A549 (cell line): ENCODE measurements around the gene HRH2. TPM values are rescaled to one million over a fixed set of nuclear protein-coding genes. Genes with fewer than 3 reads are reported as not detected.
A peak's percentile ranks its signal among the peaks of the same experiment; 100 is the strongest.
"Not testable (repeated sequence)": the region's sequence is repeated elsewhere in the genome, so short reads cannot be mapped to it uniquely, and the experiment has no call there.

Source experiments
- ATAC-seq, 2 experiments: fragments of 200-7000 bp in 1 of 2; fragments of >200 bp in 1 of 2; cut with Nextera tagmentation in 1 of 2; cut with Tn5 transposase in 1 of 2; 3 replicates each; pipeline versions ENCODE4 v1.8.0 to v1.9.1; 2018 to 2020; ENCODE audit warnings: mild to moderate bottlenecking in 1 of 2, moderate library complexity in 1 of 2
- CTCF ChIA-PET: fragments of 300-600 bp; sonication (Branson Sonifier 250); formaldehyde crosslinking; extraction: SDS; loops from one replicate; lab custom pipeline; 2021; ENCODE audit warnings: antibody characterized with exemption, inconsistent platforms; lab: Yijun Ruan, JAX
- POLR2A ChIA-PET: fragments of 350-600 bp; formaldehyde crosslinking; extraction: SDS; loops from one replicate; lab custom pipeline; 2021; ENCODE audit warnings: antibody characterized with exemption, inconsistent platforms; lab: Yijun Ruan, JAX
- DNase-seq, 2 experiments: peaks; one replicate each; pipeline versions ENCODE4 v3.0.0 to v3.0.0-alpha.2; 2011 to 2016; ENCODE audit warnings: low read depth in 1 of 2, low spot score in 1 of 2
- FAIRE-seq: peaks from 2 replicates; lab custom pipeline; 2011; peaks lifted over from hg19 to GRCh38; lab: Jason Lieb, UNC
- H3K27ac ChIP-seq, 2 experiments: fragments of >200 bp; sonication (Bioruptor Twin); formaldehyde crosslinking; 3 replicates each; pipeline ENCODE4 v1.5.1; 2016 to 2017
- H3K4me1 ChIP-seq: fragments of >200 bp; sonication (Bioruptor Twin); formaldehyde crosslinking; 3 replicates; pipeline ENCODE4 v1.6.1; 2016
- H3K4me2 ChIP-seq: fragments of >200 bp; sonication (Bioruptor Twin); formaldehyde crosslinking; 3 replicates; pipeline ENCODE4 v1.6.1; 2016
- H3K4me3 ChIP-seq: fragments of >200 bp; sonication (Bioruptor Twin); formaldehyde crosslinking; 3 replicates; pipeline ENCODE4 v1.5.1; 2016
- H3K9me3 ChIP-seq: fragments of >200 bp; sonication (Bioruptor Twin); formaldehyde crosslinking; 3 replicates; pipeline ENCODE4 v1.6.1; 2016
- CBX8 ChIP-seq: fragments of 200-600 bp; sonication (generic); IDR thresholded peaks from 2 replicates; pipeline ENCODE4 v1.6.1; 2016
- CTCF ChIP-seq: fragments of >200 bp; sonication (Bioruptor Twin); formaldehyde crosslinking; IDR thresholded peaks from 3 replicates; pipeline ENCODE4 v1.5.1; 2016
- FOSL2 ChIP-seq, 2 experiments: fragments of 450-650 bp in 1 of 2; fragments of >200 bp in 1 of 2; sonication (Bioruptor Twin) in 1 of 2; formaldehyde crosslinking; IDR thresholded peaks; 2 replicates each; pipeline versions ENCODE4 v1.5.0 to v1.6.1; 2016 to 2020; ENCODE audit warnings: mild to moderate bottlenecking in 1 of 2, moderate library complexity in 1 of 2
- GATA3 ChIP-seq: IDR thresholded peaks from 2 replicates; pipeline ENCODE4 v1.6.1; 2012; ENCODE audit warnings: borderline replicate concordance
- HOXB13 ChIP-seq: fragments of 250-450 bp; sonication (Bioruptor Pico); IDR thresholded peaks from 2 replicates; pipeline ENCODE4 v1.5.0; 2020; ENCODE audit warnings: low read depth, mild to moderate bottlenecking, moderate library complexity
- NR3C1 ChIP-seq: fragments of >200 bp; sonication (Bioruptor Twin); formaldehyde crosslinking; IDR thresholded peaks from 3 replicates; pipeline ENCODE4 v1.6.1; 2017
- PBX3 ChIP-seq: IDR thresholded peaks from 2 replicates; pipeline ENCODE4 v1.6.1; 2012
- POLR2AphosphoS2 ChIP-seq: conservative IDR thresholded peaks from 2 replicates; pipeline ENCODE4 v1.6.1; 2012; ENCODE audit warnings: low read length, improper control_type of control experiment, inconsistent platforms
- RARB ChIP-seq: fragments of 250-450 bp; sonication (Bioruptor Pico); IDR thresholded peaks from 2 replicates; pipeline ENCODE4 v1.8.0; 2021; ENCODE audit warnings: mild to moderate bottlenecking, moderate library complexity
- RFX5 ChIP-seq: fragments of 450-650 bp; IDR thresholded peaks from 2 replicates; pipeline ENCODE4 v1.7.1; 2014; ENCODE audit warnings: antibody characterized with exemption, mild to moderate bottlenecking, moderate library complexity
- USF2 ChIP-seq: fragments of 450-650 bp; IDR thresholded peaks from 2 replicates; pipeline ENCODE4 v1.6.1; 2014; ENCODE audit warnings: antibody characterized with exemption
- ZFP36 ChIP-seq: fragments of 450-650 bp; IDR thresholded peaks from 2 replicates; pipeline ENCODE4 v1.6.1; 2014; ENCODE audit warnings: borderline replicate concordance; ENCODE audit not compliant: partially characterized antibody
- WGBS: methylation state at CpG from one replicate; pipeline ENCODE4 v1.1.6; 2017; ENCODE audit errors: missing lambda C conversion rate; 5-methylcytosine and 5-hydroxymethylcytosine counted together
- polyA plus RNA-seq, 4 experiments: library from polyadenylated mRNA; depleted of rRNA in 3 of 4; stranded (reverse); fragments of >200 nt; fragmentation: RNase III in 1 of 4; extraction: RNeasy Plus Mini Kit Qiagen cat#74134 plus additional on column Dnase treatment in 1 of 4; gene quantifications; 2 replicates in 3 of 4; 3 replicates in 1 of 4; pipeline ENCODE4 v1.2.3, GENCODE V29; 2011 to 2017
- small RNA-seq, 6 experiments: library from RNA; depleted of rRNA; stranded (forward); fragments of <200 nt; gene quantifications; one replicate each; pipeline ENCODE3, GENCODE V24; 2012

The HRH2 gene
- polyA plus RNA-seq, 2 of the 4 experiments (the other 2 are of a cell fraction) = 0.58 to 0.62 TPM

- CTCF ChIA-PET = interaction anchor here (0.9 to 1.7 kb wide), 3 partner anchors 19 to 94 kb away, joined by 3 to 5 read pairs (median 3); no protein-coding TSS in a partner anchor
- peak; percentile 17 to 58; a peak in 3 of 6 replicates for ATAC-seq
Observed at GRCh38 chr5:175752826-175753535, 95.1 kb downstream of the HRH2 start.

GRCh38 chr5:175753536-175754402 is 95.9 kb downstream of the HRH2 start:
- no peak for FAIRE-seq
- Histone ChIP-seq H3K9me3 (no peaks in the 10 kb centered on the region), H3K4me1 (peaks cover 27% of the 10 kb centered on the region), H3K27ac (peak overlapping the region; percentile 50 to 73; a peak in 5 of 6 replicates), H3K4me2 (peak overlapping the region; percentile 44), H3K4me3 (no peak overlapping the region)
- ChIA-PET CTCF (interaction anchor here (1.7 kb wide), 1 partner anchor 35 kb away, joined by 5 read pairs; no protein-coding TSS in a partner anchor), POLR2A (no interaction called here)
- ATAC-seq = no peak
- TF ChIP-seq CTCF (no peak), RFX5 (no peak), ZFP36 (no peak), NR3C1 (no peak)
- DNase-seq = no peak
- WGBS = 87% methylated on average over 19 of the region's 19 CpGs

More at GRCh38 chr5:175752826-175753535, 95.1 kb downstream of the HRH2 start:
- Histone ChIP-seq H3K9me3 (no peaks in the 10 kb centered on the region), H3K27ac (peak overlapping the region; percentile 50 to 73; a peak in 5 of 6 replicates), H3K4me3 (no peak overlapping the region), H3K4me1 (peaks cover 27% of the 10 kb centered on the region), H3K4me2 (peak overlapping the region; percentile 44)
- no peak for FAIRE-seq
- TF ChIP-seq FOSL2 (IDR thresholded peaks at IDR 0.05) = no peak
- peak; percentile 23; the same call in 1 of the 2 replicates for TF ChIP-seq FOSL2 (CRISPR knock-in tag; IDR thresholded peaks at IDR 0.05)
- no peak for TF ChIP-seq POLR2AphosphoS2
- no peak for TF ChIP-seq GATA3
- no peak for TF ChIP-seq USF2
- TF ChIP-seq HOXB13 (CRISPR knock-in tag) = no peak
- TF ChIP-seq CBX8 = no peak
- TF ChIP-seq PBX3 = no peak
- no peak for TF ChIP-seq RARB (CRISPR knock-in tag)
- 49% methylated on average over 10 of the region's 10 CpGs for WGBS
- POLR2A ChIA-PET = no interaction called here
- no peak for DNase-seq

- DNase-seq, POLR2A ChIA-PET, H3K4me3 ChIP-seq, ATAC-seq, FAIRE-seq, H3K4me1 ChIP-seq, CTCF ChIA-PET, H3K4me2 ChIP-seq, H3K27ac ChIP-seq: not testable (repeated sequence)
- WGBS = 44% methylated on average over 1 of the region's 1 CpG
- peaks cover 22% of the 10 kb centered on the region for H3K9me3 ChIP-seq
Observed at GRCh38 chr5:175759991-175760390, 102.1 kb downstream of the HRH2 start.

Small RNA genes lying within 50 kb of the gene (small RNA-seq; reads per million reads assigned to genes)
- gene RN7SKP148 = 0 to 0.35 (median 0) reads per million in 6 experiments
- 0 reads per million in 6 experiments for gene RNU6-226P

Other genes starting within 250 kb of the HRH2 start
- 5.7 and 6.6 TPM in 2 replicates for gene DRD1, start 213.9 kb upstream of the HRH2 start, polyA plus RNA-seq (2011; rRNA removed)
- gene DRD1, start 213.9 kb upstream of the HRH2 start, polyA plus RNA-seq (2017; fragmentation: RNase III; extraction: RNeasy Plus Mini Kit Qiagen cat#74134 plus additional on column Dnase treatment) = 0.85 to 0.90 TPM (median 0.87 TPM) in 3 replicates
- gene SFXN1, start 179.5 kb upstream of the HRH2 start, polyA plus RNA-seq (2011; rRNA removed) = 190 and 199 TPM in 2 replicates
- gene SFXN1, start 179.5 kb upstream of the HRH2 start, polyA plus RNA-seq (2017; fragmentation: RNase III; extraction: RNeasy Plus Mini Kit Qiagen cat#74134 plus additional on column Dnase treatment) = 76.9 to 79.6 TPM (median 79.5 TPM) in 3 replicates
- gene CPLX2, start 213.5 kb downstream of the HRH2 start, polyA plus RNA-seq (2011; rRNA removed) = 365 and 415 TPM in 2 replicates
- 360 to 395 TPM (median 360 TPM) in 3 replicates for gene CPLX2, start 213.5 kb downstream of the HRH2 start, polyA plus RNA-seq (2017; fragmentation: RNase III; extraction: RNeasy Plus Mini Kit Qiagen cat#74134 plus additional on column Dnase treatment)